Hepatocyte (in vitro differentiated cells): ENCODE measurements around the gene TMEM107. TPM values are rescaled to one million over a fixed set of nuclear protein-coding genes. Genes with fewer than 3 reads are reported as not detected.

Experiments
- DNase-seq: peaks from one replicate; pipeline ENCODE4 v3.0.0-alpha.2; 2016; ENCODE audit warnings: low spot score
- H2AFZ ChIP-seq: fragments of 200-600 bp; sonication (generic); 2 replicates; pipeline ENCODE4 v1.6.0; 2016; ENCODE audit warnings: antibody characterized with exemption, mild to moderate bottlenecking
- H3K27ac ChIP-seq: fragments of 200-600 bp; sonication (generic); 2 replicates; pipeline ENCODE4 v1.5.1; 2016; ENCODE audit warnings: mild to moderate bottlenecking
- H3K27me3 ChIP-seq: fragments of 200-600 bp; sonication (generic); 2 replicates; pipeline ENCODE4 v1.6.1; 2016
- H3K36me3 ChIP-seq: fragments of 200-600 bp; sonication (generic); replicated peaks from 2 replicates; pipeline ENCODE4 v1.5.1; 2016; ENCODE audit warnings: low read depth; ENCODE audit not compliant: insufficient read depth
- H3K4me1 ChIP-seq: fragments of 200-600 bp; sonication (generic); 2 replicates; pipeline ENCODE4 v1.5.1; 2016; ENCODE audit warnings: mild to moderate bottlenecking, moderate library complexity; ENCODE audit not compliant: insufficient read depth
- H3K4me2 ChIP-seq: fragments of 200-600 bp; sonication (generic); 2 replicates; pipeline ENCODE4 v1.6.0; 2016
- H3K4me3 ChIP-seq: fragments of 200-600 bp; sonication (generic); 2 replicates; pipeline ENCODE4 v1.5.1; 2016; ENCODE audit warnings: mild to moderate bottlenecking
- H3K79me2 ChIP-seq: fragments of 200-600 bp; sonication (generic); 2 replicates; pipeline ENCODE4 v1.6.0; 2017; ENCODE audit warnings: mild to moderate bottlenecking
- H3K9me2 ChIP-seq: fragments of 200-600 bp; sonication (generic); replicated peaks from 2 replicates; pipeline ENCODE4 v1.6.0; 2017; ENCODE audit warnings: mild to moderate bottlenecking; ENCODE audit not compliant: insufficient read depth
- H3K9me3 ChIP-seq: fragments of 200-600 bp; sonication (generic); 2 replicates; pipeline ENCODE4 v1.5.1; 2016; ENCODE audit warnings: low read depth, mild to moderate bottlenecking
- H4K20me1 ChIP-seq: fragments of 200-600 bp; sonication (generic); 2 replicates; pipeline ENCODE4 v1.6.0; 2016; ENCODE audit warnings: mild to moderate bottlenecking; ENCODE audit not compliant: insufficient read depth, poor library complexity, severe bottlenecking
- CTCF ChIP-seq: fragments of 200-600 bp; sonication (generic); IDR thresholded peaks from 2 replicates; pipeline ENCODE4 v1.5.1; 2016; ENCODE audit warnings: antibody characterized with exemption, mild to moderate bottlenecking; ENCODE audit not compliant: poor library complexity
- EZH2 ChIP-seq: fragments of 200-600 bp; sonication (generic); IDR thresholded peaks from 2 replicates; pipeline ENCODE4 v1.6.1; 2016; ENCODE audit warnings: antibody characterized with exemption, mild to moderate bottlenecking, borderline replicate concordance
- EZH2phosphoT487 ChIP-seq: fragments of 200-600 bp; sonication (generic); IDR thresholded peaks from one replicate; pipeline ENCODE4 v1.6.1; 2018; ENCODE audit warnings: antibody characterized with exemption, mild to moderate bottlenecking, low read depth, moderate library complexity; ENCODE audit not compliant: unreplicated experiment, severe bottlenecking
- WGBS: methylation state at CpG from one replicate; pipeline ENCODE4 v1.1.6; 2016; ENCODE audit warnings: low lambda C conversion rate; ENCODE audit errors: missing lambda C conversion rate; 5-methylcytosine and 5-hydroxymethylcytosine counted together
- polyA plus RNA-seq: library from polyadenylated mRNA; unstranded; fragments of >200 nt; fragmentation: Nextera tagmentation; extraction: Ambion mirVana; gene quantifications from 2 replicates; pipeline ENCODE4 v1.2.1, GENCODE V29; 2016
- total RNA-seq: library from RNA; depleted of rRNA; stranded (reverse); fragments of >200 nt; gene quantifications from 2 replicates; pipeline ENCODE4 v1.2.3, GENCODE V29; 2014

The TMEM107 gene
- total and polyA plus RNA-seq, 2 experiments from 2014 or later: 12.8 to 21.1 TPM

GRCh38 chr17:8210761-8211458, 34.7 kb upstream of the TMEM107 start:
- Histone ChIP-seq H3K9me3 (no peaks in the 10 kb centered on the region), H3K27ac (peak overlapping the region; percentile 53), H3K79me2 (peaks cover 25% of the 10 kb centered on the region), H3K9me2 (no peaks in the 10 kb centered on the region), H3K36me3 (no peaks in the 10 kb centered on the region), H4K20me1 (no peaks in the 10 kb centered on the region), H3K27me3 (no peaks in the 10 kb centered on the region), H2AFZ (peak overlapping the region; percentile 36), H3K4me2 (peak overlapping the region; percentile 79), H3K4me1 (no peaks in the 10 kb centered on the region), H3K4me3 (peak overlapping the region; percentile 14)
- 27% methylated on average over 22 of the region's 22 CpGs for WGBS
- TF ChIP-seq CTCF: no peak
- no peak for TF ChIP-seq EZH2
- TF ChIP-seq EZH2phosphoT487: no peak
- no peak for DNase-seq

- peak within 1 kb of the TSS; percentile 14 for H3K4me3 ChIP-seq
- H3K9me2 ChIP-seq: no peaks in the 10 kb centered on the region
- no peaks in the 10 kb centered on the region for H3K36me3 ChIP-seq
- peak within 1 kb of the TSS; percentile 53 for H3K27ac ChIP-seq
- H2AFZ ChIP-seq: peak within 1 kb of the TSS; percentile 36
- no peaks in the 10 kb centered on the region for H3K27me3 ChIP-seq
- WGBS: 3% methylated on average over 36 of the region's 46 CpGs
- no peaks in the 10 kb centered on the region for H3K9me3 ChIP-seq
- H3K79me2 ChIP-seq: peaks cover 25% of the 10 kb centered on the region
- H3K4me1 ChIP-seq: no peaks in the 10 kb centered on the region
- peak; percentile 96 for DNase-seq
- TF ChIP-seq CTCF (no peak), EZH2phosphoT487 (no peak), EZH2 (no peak)
- H3K4me2 ChIP-seq: peak within 1 kb of the TSS; percentile 79
- H4K20me1 ChIP-seq: no peaks in the 10 kb centered on the region
Observed at GRCh38 chr17:8209907-8210760, 34.0 kb upstream of the TMEM107 start, which contains the start of gene AURKB. AURKB (minus strand) TSS chr17:8210575; CDS start chr17:8210224, 351 bp downstream.

- Histone ChIP-seq H3K27me3 (no peaks in the 10 kb centered on the region), H4K20me1 (no peaks in the 10 kb centered on the region), H3K79me2 (peaks cover 25% of the 10 kb centered on the region), H2AFZ (no peak overlapping the region), H3K9me3 (no peaks in the 10 kb centered on the region), H3K4me1 (no peaks in the 10 kb centered on the region), H3K4me3 (no peak overlapping the region), H3K27ac (no peak overlapping the region), H3K9me2 (no peaks in the 10 kb centered on the region), H3K36me3 (no peaks in the 10 kb centered on the region), H3K4me2 (no peak overlapping the region)
- TF ChIP-seq EZH2phosphoT487 (no peak), CTCF (no peak), EZH2 (no peak)
- no peak for DNase-seq
- WGBS: 96% methylated on average over 12 of the region's 12 CpGs
Observed at GRCh38 chr17:8206536-8206935, 30.4 kb upstream of the TMEM107 start.
